GM19397 (cell line): Measurements from ENCODE around the gene ZDHHC20.
"Not testable (repeated sequence)": the region's sequence is repeated elsewhere in the genome, so short reads cannot be mapped to it uniquely, and the experiment has no call there.

ENCODE experiments used
- ATAC-seq: cut with Tn5 transposase; IDR thresholded peaks from one replicate; pipeline ENCODE4 v1.9.1; 2021; ENCODE audit warnings: mild to moderate bottlenecking, moderate library complexity; ENCODE audit not compliant: unreplicated experiment

Gene ZDHHC20

GRCh38 chr13:21435687-21436151 lies 23.4 kb downstream of the ZDHHC20 start:
- peak; percentile 98 for ATAC-seq

GRCh38 chr13:21435231-21435630 lies 23.9 kb downstream of the ZDHHC20 start:
- ATAC-seq, result no peak

GRCh38 chr13:21434588-21434987 lies 24.5 kb downstream of the ZDHHC20 start:
- no peak for ATAC-seq

- ATAC-seq, result no peak
Observed at GRCh38 chr13:21429211-21429610, 29.9 kb downstream of the ZDHHC20 start.

- ATAC-seq, result no peak
Observed at GRCh38 chr13:21427741-21428140, 31.4 kb downstream of the ZDHHC20 start.

GRCh38 chr13:21426238-21426637 lies 32.9 kb downstream of the ZDHHC20 start:
- ATAC-seq, result no peak

GRCh38 chr13:21420706-21421105 lies 38.4 kb downstream of the ZDHHC20 start:
- no peak for ATAC-seq

- ATAC-seq, result no peak
Observed at GRCh38 chr13:21413013-21413412, 46.1 kb downstream of the ZDHHC20 start.

- ATAC-seq, result not testable (repeated sequence)
Observed at GRCh38 chr13:21410453-21410852, 48.6 kb downstream of the ZDHHC20 start.

- no peak for ATAC-seq
Observed at GRCh38 chr13:21405309-21405708, 53.8 kb downstream of the ZDHHC20 start.

- no peak for ATAC-seq
Observed at GRCh38 chr13:21402586-21403307, 56.4 kb downstream of the ZDHHC20 start.

GRCh38 chr13:21399741-21400140 lies 59.4 kb downstream of the ZDHHC20 start:
- no peak for ATAC-seq

- no peak for ATAC-seq
Observed at GRCh38 chr13:21395953-21396352, 63.1 kb downstream of the ZDHHC20 start.

GRCh38 chr13:21389124-21389523 lies 70.0 kb downstream of the ZDHHC20 start:
- no peak for ATAC-seq

- ATAC-seq, result no peak
Observed at GRCh38 chr13:21385710-21386109, 73.4 kb downstream of the ZDHHC20 start.

GRCh38 chr13:21383090-21383489 lies 76.0 kb downstream of the ZDHHC20 start:
- no peak for ATAC-seq

- ATAC-seq, result not testable (repeated sequence)
Observed at GRCh38 chr13:21376998-21377985, 81.8 kb downstream of the ZDHHC20 start.

- no peak for ATAC-seq
Observed at GRCh38 chr13:21372530-21372929, 86.6 kb downstream of the ZDHHC20 start.

GRCh38 chr13:21371011-21371410 lies 88.1 kb downstream of the ZDHHC20 start:
- ATAC-seq, result no peak

GRCh38 chr13:21365574-21365973 lies 93.5 kb downstream of the ZDHHC20 start:
- ATAC-seq, result no peak

- no peak for ATAC-seq
Observed at GRCh38 chr13:21364916-21365315, 94.2 kb downstream of the ZDHHC20 start.

- no peak for ATAC-seq
Observed at GRCh38 chr13:21364357-21364756, 94.7 kb downstream of the ZDHHC20 start.
